ENCODE measurements around the gene MPDU1. TPM values are rescaled to one million over a fixed set of nuclear protein-coding genes. Genes with fewer than 3 reads are reported as not detected.

Gene MPDU1
- total RNA-seq, 1 donor from 2014 or later: 28.0 TPM

GRCh38 chr17:7634384-7634783, 50.7 kb downstream of the MPDU1 start:
- intact Hi-C loops (cut with micrococcal nuclease): no loop called here
- ATAC-seq (peak; percentile 59), DNase-seq (peak; percentile 65)

GRCh38 chr17:7636163-7636562, 52.5 kb downstream of the MPDU1 start:
- ATAC-seq (no peak), DNase-seq (no peak)
- intact Hi-C loops (cut with micrococcal nuclease): no loop called here

Other genes with a start within 250 kb of the MPDU1 start
- gene ACAP1, start 247.3 kb upstream of the MPDU1 start, total RNA-seq: 17.3 TPM
- 3.6 TPM for gene KCTD11, start 231.7 kb upstream of the MPDU1 start, total RNA-seq
- not detected for gene TMEM95, start 228.7 kb upstream of the MPDU1 start, total RNA-seq
- gene TNK1, start 202.8 kb upstream of the MPDU1 start, total RNA-seq: 2.2 TPM
- gene PLSCR3, start 189.3 kb upstream of the MPDU1 start, total RNA-seq: 16.1 TPM
- gene TMEM256, start 179.8 kb upstream of the MPDU1 start, total RNA-seq: 53.5 TPM
- gene NLGN2, start 176.0 kb upstream of the MPDU1 start, total RNA-seq: 6.5 TPM
- gene SPEM1, start 163.5 kb upstream of the MPDU1 start, total RNA-seq: not detected
- not detected for gene SPEM2, start 158.2 kb upstream of the MPDU1 start, total RNA-seq
- gene SPEM3, start 155.0 kb upstream of the MPDU1 start, total RNA-seq: not detected
- 2.1 TPM for gene TMEM102, start 148.4 kb upstream of the MPDU1 start, total RNA-seq
- gene FGF11, start 144.3 kb upstream of the MPDU1 start, total RNA-seq: 13.8 TPM
- gene CHRNB1, start 138.8 kb upstream of the MPDU1 start, total RNA-seq: 9.6 TPM
- gene ZBTB4, start 104.2 kb upstream of the MPDU1 start, total RNA-seq: 70.9 TPM
- gene SLC35G6, start 102.4 kb upstream of the MPDU1 start, total RNA-seq: not detected
- gene POLR2A, start 99.5 kb upstream of the MPDU1 start, total RNA-seq: 39.1 TPM
- 36.9 TPM for gene TNFSF12, start 34.8 kb upstream of the MPDU1 start, total RNA-seq
- 8.5 TPM for gene TNFSF13, start 25.1 kb upstream of the MPDU1 start, total RNA-seq
- gene SENP3, start 21.9 kb upstream of the MPDU1 start, total RNA-seq: 32.8 TPM
- gene CD68, start 4.2 kb upstream of the MPDU1 start, total RNA-seq: 26.6 TPM
- 1.2 TPM for gene SOX15, start 6.2 kb downstream of the MPDU1 start, total RNA-seq
- 103 TPM for gene FXR2, start 31.0 kb downstream of the MPDU1 start, total RNA-seq
- gene SAT2, start 44.0 kb downstream of the MPDU1 start, total RNA-seq: 74.4 TPM
- gene SHBG, start 46.3 kb downstream of the MPDU1 start, total RNA-seq: not detected
- 3.2 TPM for gene ATP1B2, start 67.1 kb downstream of the MPDU1 start, total RNA-seq
- gene TP53, start 103.6 kb downstream of the MPDU1 start, total RNA-seq: 13.7 TPM
- gene WRAP53, start 104.6 kb downstream of the MPDU1 start, total RNA-seq: 5.3 TPM
- gene EFNB3, start 121.3 kb downstream of the MPDU1 start, total RNA-seq: 0.25 TPM
- gene DNAH2, start 133.9 kb downstream of the MPDU1 start, total RNA-seq: 0.05 TPM